HG02840 (cell line): ENCODE results near the gene IL32.
A peak's percentile ranks its signal among the peaks of the same experiment; 100 is the strongest.

ENCODE experiments used
- ATAC-seq: cut with Tn5 transposase; IDR thresholded peaks from one replicate; pipeline ENCODE4 v1.9.1; 2021; ENCODE audit warnings: mild to moderate bottlenecking, moderate library complexity, moderate number of reproducible peaks; ENCODE audit not compliant: unreplicated experiment, low FRiP score

Gene IL32, protein sequence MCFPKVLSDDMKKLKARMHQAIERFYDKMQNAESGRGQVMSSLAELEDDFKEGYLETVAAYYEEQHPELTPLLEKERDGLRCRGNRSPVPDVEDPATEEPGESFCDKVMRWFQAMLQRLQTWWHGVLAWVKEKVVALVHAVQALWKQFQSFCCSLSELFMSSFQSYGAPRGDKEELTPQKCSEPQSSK

DNA sequence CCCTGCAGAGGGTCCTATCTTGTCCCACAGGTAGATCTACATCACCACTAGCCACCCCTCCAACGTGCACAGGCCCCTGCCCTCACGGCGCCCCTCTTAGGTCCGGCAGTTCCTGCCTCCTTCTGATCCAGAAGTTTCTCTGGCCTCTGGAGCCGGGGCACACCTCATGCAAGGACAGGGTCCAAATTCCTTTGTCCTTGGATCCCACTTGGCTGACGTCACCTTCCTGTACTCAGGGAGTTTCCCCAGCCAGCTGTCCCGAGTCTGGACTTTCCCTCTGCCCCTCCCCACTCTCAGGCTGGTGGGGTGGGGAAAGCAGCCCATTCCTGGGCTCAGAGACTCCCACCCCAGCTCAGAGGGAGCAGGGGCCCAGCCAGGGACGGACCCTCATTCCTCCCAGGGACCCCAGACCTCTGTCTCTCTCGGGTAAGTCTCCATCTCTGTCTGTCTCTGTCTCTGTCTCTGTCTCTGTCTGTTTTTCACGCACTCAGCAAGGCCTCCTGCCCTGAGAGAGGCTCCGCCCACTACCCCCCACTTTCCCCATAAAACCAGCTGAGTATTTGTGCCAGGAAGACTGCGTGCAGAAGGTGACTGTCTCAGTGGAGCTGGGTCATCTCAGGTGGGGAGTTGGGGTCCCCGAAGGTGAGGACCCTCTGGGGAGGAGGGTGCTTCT is at the start of gene IL32:
Gene IL32 (plus strand): TSS at position 572 of the 673 bp plus-strand sequence. CDS start 172 bp downstream, outside the sequence.
- no peak for ATAC-seq

DNA sequence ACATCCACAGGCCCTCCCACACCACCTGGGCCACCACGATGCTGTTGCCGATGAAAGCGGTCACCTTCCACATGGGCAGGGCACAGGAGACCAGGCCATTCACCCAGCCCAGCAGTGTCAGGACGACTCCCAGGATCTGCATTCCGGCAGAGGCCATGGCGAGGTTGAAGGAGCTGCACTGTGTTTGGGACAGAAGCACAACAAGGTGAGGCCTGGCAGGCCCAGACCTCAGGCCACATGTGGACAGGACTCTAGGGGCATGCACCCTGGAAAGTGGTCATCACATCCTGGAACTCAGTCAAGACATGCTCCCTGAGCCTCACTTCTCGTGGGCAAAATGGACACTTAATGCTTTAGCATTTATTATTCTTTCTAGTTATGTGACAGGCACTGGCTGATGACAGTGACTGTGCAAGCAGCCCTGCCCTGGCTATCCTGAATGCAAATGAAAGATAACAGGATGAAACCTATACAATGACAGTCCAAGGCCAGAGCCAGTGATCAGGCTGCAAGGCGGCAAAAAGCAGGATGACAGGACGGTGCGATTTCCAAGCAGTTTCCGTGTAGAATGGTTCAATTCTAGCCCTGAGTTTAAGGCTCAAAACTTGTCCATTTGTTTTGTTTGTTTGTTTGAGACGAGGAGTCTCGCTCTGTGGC is 49.4 kb upstream of the IL32 start:
- ATAC-seq: no peak

DNA sequence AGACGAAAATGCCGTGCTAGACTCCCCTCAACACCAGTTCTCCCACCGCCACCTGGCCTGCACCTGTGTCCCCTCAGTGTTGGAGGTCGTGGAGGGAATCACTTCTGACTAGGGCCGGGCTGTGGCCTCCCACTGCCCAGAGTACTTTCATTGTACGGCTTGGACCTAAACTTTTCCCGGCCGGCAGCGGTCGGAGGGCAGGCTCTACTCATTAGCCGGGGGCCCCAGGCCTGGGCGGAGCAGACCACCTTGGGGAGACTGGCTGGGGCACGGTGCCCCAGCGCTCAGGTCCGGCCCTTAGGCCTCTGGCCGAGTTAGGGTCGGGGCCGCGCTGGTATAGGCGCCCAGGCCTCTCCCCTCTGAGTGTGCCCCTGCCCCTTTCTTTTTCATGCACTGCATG is 48.1 kb upstream of the IL32 start:
- ATAC-seq: no peak

DNA sequence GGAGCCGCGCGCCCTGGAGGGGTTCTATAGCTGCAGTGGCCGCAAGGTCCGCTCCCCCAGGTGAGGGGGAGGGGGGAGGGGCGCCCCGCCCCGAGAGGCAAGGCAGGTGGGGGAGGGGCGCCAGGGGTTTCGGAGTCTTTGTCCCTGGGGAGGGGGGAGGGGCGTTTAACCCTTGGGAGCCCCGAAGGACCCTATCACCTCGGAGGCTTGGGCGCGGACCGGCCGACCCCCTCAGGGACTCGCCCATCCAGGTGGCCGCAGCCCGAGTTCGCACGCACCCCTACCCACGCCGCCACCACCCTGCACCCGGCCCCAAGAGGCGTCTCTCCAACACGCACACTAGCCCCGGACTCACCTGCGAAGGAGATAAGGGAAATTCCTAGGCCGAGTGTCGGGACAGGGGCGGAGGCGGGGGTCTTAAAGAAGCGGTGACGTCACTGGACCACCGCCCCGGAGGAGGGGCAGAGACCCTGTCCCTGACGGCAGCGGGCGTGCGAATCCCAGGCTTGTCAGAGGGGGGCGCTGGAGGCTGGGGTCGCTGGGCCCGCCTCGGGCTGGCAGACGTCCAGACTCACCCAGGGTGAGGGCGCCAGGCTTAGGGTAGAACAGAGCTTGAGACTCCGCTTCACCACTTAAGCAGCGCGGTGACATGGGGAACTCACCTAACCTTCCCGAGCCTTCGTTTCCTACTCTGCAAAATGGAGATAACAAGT is 47.5 kb upstream of the IL32 start, which contains the start of gene CLDN6:
Gene CLDN6 (minus strand): TSS at position 390 of the 713 bp plus-strand sequence. CDS start 2,162 bp downstream, outside the sequence.
- no peak for ATAC-seq

DNA sequence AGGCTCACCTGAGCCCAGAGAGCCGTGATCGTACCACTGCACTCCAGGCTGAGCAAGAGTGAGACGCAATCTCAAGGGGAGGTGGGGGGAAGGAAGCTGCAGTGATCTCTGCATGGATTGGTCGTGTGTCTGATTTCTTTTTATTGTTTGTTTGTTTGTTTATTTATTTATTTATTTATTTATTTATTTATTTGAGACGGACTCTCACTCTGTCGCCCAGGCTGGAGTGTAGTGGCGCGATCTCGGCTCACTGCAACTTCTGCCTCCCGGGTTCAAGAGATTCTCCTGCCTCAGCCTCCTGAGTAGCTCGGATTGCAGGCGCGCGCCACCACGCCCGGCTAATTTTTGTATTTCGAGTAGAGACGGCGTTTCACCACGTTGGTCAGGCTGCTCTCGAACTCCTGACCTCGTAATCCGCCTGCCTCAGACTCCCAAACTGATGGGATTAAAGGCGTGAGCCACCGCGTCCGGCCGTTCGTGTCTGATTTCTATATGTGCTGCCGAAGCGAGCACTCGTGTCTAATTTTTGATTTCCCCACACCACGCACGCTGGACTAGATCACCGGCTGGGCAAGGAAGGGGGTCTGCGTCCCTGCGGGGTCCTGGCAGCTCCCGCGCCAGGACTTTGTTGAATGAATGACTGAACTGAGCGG is 45.7 kb upstream of the IL32 start:
- no peak for ATAC-seq

DNA sequence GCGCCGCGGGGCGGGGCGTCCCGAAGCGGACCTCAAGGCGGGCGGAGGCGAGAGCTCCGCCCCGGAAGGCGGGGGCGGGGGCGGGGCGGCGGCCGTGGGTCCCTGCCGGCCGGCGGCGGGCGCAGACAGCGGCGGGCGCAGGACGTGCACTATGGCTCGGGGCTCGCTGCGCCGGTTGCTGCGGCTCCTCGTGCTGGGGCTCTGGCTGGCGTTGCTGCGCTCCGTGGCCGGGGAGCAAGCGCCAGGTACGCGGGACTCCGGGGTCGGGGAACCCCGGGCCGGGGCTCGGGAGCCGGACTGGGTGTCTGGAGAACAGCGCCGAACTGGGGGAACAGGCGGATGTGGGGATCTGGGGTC is 45.2 kb upstream of the IL32 start, which contains the start of gene TNFRSF12A:
Gene TNFRSF12A (plus strand): TSS at position 122 of the 357 bp plus-strand sequence. CDS start 30 bp downstream, at position 152.
- no peak for ATAC-seq

DNA sequence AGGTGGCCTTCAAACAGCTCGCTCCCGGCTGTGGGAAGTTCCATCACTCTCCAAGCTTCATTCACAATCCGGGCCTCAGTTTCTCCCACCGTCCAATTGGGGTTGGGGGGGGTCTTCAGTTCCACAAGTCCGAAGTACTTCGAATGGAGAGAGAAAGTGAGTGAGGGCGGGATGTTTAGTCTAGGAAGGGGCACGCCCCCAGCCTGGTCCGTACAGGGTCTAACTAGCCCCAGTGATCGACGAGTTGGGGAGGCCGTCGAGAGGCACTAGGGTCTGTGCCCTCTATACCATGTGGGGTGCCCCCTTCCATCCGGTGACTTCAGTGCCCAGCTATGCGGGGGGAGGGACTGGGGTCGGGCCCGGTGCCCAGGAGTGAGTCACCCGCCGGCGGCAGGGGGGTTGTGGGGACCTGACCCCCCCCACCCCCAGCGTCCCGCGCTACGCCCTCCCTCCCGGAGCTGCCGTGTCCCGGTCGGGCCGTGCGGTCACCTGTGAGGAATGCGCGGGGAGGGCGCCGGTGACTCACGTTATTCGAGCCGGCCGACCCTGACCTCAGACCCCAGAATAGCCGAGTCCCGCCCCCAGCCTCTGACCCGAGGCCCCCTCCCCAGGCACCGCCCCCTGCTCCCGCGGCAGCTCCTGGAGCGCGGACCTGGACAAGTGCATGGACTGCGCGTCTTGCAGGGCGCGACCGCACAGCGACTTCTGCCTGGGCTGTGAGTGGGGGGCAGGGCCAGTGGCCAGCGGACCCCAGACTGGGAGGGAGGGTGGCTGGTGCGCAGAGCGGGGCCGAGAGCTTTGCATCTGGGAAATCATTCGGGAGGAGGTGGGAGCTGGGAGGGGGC is 44.6 kb upstream of the IL32 start:
- ATAC-seq: no peak

DNA sequence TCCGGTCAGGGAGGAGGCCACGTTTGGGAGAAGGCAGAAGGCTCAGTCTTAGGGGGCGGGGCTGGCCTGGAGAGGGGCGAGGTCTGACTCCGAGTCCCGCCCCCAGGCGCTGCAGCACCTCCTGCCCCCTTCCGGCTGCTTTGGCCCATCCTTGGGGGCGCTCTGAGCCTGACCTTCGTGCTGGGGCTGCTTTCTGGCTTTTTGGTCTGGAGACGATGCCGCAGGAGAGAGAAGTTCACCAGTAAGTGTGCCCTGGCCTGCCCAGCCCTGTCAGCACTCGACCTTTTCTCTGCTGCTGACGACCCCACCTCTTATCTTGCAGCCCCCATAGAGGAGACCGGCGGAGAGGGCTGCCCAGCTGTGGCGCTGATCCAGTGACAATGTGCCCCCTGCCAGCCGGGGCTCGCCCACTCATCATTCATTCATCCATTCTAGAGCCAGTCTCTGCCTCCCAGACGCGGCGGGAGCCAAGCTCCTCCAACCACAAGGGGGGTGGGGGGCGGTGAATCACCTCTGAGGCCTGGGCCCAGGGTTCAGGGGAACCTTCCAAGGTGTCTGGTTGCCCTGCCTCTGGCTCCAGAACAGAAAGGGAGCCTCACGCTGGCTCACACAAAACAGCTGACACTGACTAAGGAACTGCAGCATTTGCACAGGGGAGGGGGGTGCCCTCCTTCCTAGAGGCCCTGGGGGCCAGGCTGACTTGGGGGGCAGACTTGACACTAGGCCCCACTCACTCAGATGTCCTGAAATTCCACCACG is 43.8 kb upstream of the IL32 start:
- no peak for ATAC-seq

DNA sequence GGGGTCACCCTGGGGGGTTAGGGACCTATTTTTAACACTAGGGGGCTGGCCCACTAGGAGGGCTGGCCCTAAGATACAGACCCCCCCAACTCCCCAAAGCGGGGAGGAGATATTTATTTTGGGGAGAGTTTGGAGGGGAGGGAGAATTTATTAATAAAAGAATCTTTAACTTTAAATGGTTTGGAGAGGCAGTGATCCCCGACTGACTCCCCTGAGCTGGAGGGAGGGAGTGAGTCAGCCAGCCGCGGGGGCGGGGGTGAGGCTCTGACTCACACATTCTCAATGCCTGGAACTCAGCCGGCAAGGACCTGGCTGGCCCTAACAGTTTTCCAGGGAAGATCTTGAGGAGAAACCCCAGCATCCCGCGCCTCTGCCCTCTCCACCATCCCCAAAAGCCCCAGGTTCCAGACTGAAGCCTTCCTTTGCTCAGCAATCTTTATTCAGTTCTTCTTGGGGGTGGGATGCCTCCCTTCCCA is 43.2 kb upstream of the IL32 start:
- ATAC-seq: no peak

DNA sequence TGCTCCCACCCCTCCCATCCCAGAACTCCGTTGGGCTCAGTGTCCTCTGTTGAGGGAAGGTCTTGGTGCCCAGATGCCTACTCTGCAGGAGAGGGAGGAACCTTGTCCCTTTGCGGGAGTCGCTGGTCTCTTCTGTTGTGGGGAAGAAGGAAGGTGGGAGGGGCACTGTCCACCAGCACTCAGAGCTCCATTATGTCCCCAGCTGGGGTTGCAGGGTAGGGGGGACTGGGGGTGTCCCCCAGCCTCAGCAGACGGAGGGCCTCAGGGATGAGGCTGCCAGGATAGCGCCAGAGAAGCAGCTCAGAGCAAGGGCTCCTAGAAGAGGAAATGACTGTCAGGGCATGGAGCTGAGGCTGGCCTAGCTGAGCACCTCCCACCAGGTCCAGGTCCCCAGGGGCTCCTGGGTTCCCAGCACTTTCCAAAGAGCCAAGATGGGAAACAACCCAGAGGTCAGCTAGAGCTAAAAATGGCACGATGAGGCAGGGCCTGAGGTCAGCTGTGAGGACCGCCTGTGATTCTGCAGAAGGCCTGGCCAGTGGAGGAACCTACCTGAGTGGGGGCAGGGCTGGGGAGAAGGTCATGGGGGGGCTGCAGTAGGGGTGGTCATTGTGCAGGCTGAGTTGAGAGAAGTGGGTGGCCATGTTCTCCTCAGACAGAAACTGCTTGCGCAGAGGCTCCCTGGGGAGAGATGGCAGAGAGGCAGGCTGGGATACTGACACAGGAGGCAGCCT is 42.6 kb upstream of the IL32 start:
- ATAC-seq: no peak

DNA sequence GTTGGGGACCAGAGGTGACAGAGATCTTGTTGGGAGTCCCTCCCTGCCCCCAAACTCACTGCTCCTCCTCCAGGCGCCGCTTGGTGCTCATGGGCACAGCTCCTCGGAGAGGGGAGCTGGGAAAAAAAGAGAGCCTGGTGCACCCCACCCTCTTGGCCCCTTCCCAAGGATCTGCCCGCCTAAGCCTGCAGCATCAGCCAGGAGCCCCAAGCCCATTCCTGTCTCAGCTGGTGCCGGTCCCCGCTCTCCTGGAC is 42.1 kb upstream of the IL32 start:
- no peak for ATAC-seq

DNA sequence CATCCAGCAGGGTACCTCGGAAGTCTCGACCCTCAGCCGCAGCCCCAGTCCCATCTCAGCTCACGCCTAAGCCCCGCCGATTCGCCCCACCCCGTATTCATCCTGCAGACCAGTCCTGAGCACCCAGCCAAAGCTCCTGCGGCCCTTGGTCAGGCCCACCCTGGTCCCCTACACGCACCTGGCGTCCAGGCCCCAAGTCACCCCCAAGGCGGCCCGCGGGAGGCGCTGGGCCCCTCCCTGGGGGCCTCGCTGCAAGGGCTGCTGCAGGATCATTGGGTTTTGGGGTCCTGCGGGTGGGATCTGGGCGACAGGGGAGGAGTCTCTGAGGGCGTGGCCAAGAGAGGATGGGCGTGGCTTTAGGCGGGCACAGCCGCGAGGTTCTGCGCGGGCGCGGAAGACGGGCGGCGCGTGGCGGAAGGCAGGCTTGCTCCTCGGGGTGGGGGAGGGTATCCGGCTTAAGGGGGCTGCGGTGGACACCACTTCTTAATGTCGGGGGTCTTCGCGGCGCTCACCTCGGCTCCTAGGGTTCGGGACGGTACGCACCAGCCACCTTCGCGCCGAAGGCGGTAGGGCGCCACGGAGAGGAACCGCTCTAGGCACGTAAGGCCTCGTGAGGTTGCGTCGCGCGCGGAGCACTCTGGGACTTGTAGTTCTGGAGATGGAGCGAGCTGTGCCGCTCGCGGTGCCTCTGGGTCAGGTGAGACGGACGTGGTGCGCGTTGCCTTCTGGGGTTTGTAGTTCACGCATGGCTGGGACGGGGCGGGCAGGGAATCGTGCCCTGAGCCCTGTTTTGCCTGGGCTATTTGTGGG is 41.6 kb upstream of the IL32 start, which contains the start of the genes HCFC1R1 and THOC6:
Gene HCFC1R1 (minus strand): TSS at position 274 of the 810 bp plus-strand sequence. CDS start 1 bp downstream, at position 273.
Gene THOC6 (plus strand): TSS at position 367 of the 810 bp plus-strand sequence. CDS start 292 bp downstream, at position 659.
- ATAC-seq: peak; percentile 63

DNA sequence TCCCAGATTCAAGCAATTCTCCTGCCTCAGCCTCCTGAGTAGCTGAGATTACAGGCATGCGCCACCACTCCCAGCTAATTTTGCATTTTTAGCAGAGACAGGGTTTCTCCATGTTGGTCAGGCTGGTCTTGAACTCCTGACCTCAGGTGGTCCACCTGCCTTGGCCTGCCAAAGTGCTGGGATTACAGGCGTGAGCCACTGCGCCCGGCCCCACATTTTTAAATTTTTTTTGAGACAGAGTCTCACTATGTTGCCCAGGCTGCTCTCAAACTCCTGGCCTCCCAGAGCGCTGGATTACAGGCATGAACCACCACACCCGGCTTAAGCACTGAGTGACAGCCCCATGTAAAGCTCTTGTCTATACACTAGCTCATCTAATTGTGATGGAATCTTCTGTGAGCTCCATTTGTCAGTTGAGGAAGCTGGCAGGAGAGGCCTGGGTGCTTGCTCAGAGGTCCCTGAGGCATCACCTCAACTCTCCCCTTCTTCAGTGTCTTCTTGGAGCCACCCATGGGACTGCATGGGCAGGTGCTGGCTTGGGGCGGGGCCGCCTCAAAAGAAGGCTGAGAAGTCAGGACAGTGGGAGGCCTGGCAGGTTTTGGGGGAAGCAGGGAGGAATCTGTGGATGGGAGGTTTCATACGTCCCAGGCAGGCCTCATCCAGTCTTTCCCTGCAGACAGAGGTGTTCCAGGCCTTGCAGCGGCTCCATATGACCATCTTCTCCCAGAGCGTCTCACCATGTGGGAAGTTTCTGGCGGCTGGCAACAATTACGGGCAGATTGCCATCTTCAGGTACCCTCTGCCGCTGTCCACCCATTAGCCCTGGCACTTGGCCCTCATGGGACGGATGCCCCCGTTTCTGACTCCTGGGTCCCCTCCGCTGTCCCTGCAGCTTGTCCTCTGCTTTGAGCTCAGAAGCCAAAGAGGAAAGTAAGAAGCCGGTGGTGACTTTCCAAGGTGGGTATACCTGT is 40.1 kb upstream of the IL32 start:
- ATAC-seq: no peak

DNA sequence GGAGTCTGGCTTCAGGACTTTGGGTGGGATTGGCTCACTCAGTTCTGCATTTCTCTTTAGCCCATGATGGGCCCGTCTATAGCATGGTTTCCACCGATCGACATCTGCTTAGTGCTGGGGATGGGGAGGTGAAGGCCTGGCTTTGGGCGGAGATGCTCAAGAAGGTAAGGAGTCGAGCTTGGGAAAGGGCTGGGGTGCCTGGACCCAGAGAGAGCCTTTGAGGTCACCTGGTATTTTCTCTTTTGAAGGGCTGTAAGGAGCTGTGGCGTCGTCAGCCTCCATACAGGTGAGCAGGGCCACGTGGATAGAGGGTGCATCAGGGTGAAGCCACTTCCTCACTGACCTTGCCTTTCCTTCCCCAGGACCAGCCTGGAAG is 39.4 kb upstream of the IL32 start:
- no peak for ATAC-seq

DNA sequence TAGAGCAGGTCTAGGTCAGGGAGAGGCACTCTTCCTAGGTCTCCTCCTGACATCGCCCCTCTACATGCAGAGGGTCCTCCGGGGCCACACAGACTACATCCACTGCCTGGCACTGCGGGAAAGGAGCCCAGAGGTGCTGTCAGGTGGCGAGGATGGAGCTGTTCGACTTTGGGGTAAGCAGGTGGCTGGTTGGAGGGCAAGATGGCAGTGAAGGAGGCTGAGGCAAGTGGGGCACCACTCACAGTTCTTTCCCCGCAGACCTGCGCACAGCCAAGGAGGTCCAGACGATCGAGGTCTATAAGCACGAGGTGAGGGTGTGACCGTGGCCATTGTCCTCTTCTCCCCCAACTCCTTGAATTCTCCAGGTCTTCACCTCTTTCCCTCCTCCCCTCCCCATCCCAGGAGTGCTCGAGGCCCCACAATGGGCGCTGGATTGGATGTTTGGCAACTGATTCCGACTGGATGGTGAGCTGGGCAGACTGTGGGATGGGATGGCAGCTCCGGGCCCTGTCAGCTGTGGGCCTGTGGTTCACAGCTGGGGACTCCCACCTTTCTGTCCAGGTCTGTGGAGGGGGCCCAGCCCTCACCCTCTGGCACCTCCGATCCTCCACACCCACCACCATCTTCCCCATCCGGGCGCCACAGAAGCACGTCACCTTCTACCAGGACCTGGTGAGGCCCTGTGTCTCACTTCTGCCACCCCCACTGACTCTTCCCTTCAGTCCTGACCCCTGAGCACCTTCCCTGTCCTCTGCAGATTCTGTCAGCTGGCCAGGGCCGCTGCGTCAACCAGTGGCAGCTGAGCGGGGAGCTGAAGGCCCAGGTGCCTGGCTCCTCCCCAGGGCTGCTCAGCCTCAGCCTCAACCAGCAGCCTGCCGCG is 38.6 kb upstream of the IL32 start:
- no peak for ATAC-seq
